NCI-H2029 treated with DMSO at 0.1 percent for 48 hours (cell line): ENCODE measurements around the gene PMM1.
"Not testable (repeated sequence)": the region's sequence is repeated elsewhere in the genome, so short reads cannot be mapped to it uniquely, and the experiment has no call there.

ENCODE experiments used
- DNase-seq: peaks from one replicate; lab custom pipeline; 2025; lab: John Stamatoyannopoulos, UW

PMM1 gene

GRCh38 chr22:41589391-41590241 lies at the start of gene PMM1:
TSS of gene PMM1 (minus strand) at chr22:41589840. CDS start at chr22:41589805, 35 bp downstream.
- peak; percentile 94 for DNase-seq

GRCh38 chr22:41638748-41639147 lies 49.1 kb upstream of the PMM1 start:
- DNase-seq, result no peak

- peak; percentile 48 for DNase-seq
Observed at GRCh38 chr22:41638124-41638523, 48.5 kb upstream of the PMM1 start.

GRCh38 chr22:41637623-41638022 lies 48.0 kb upstream of the PMM1 start:
- DNase-seq, result not testable (repeated sequence)

GRCh38 chr22:41636467-41636866 lies 46.8 kb upstream of the PMM1 start:
- peak; percentile 24 for DNase-seq

- not testable (repeated sequence) for DNase-seq
Observed at GRCh38 chr22:41634610-41635009, 45.0 kb upstream of the PMM1 start.

- not testable (repeated sequence) for DNase-seq
Observed at GRCh38 chr22:41631615-41632014, 42.0 kb upstream of the PMM1 start.

- not testable (repeated sequence) for DNase-seq
Observed at GRCh38 chr22:41631115-41631514, 41.5 kb upstream of the PMM1 start.

- no peak for DNase-seq
Observed at GRCh38 chr22:41625577-41625976, 35.9 kb upstream of the PMM1 start.

- DNase-seq, result no peak
Observed at GRCh38 chr22:41621911-41622179, 32.2 kb upstream of the PMM1 start.

GRCh38 chr22:41621099-41621910 lies 31.7 kb upstream of the PMM1 start, which contains the start of gene XRCC6:
TSS of gene XRCC6 (plus strand) at chr22:41621295. CDS start at chr22:41622005, 710 bp downstream.
- peak; percentile 98 for DNase-seq

- DNase-seq, result no peak
Observed at GRCh38 chr22:41620589-41621098, 31.0 kb upstream of the PMM1 start, which contains the start of gene DESI1. TSS of gene DESI1 (minus strand) at chr22:41621043. CDS start at chr22:41620839, 204 bp downstream.

GRCh38 chr22:41619979-41620588 lies 30.4 kb upstream of the PMM1 start:
- no peak for DNase-seq

- no peak for DNase-seq
Observed at GRCh38 chr22:41613456-41613855, 23.8 kb upstream of the PMM1 start.

GRCh38 chr22:41612603-41613306 lies 23.1 kb upstream of the PMM1 start:
- DNase-seq, result no peak

GRCh38 chr22:41608386-41608785 lies 18.7 kb upstream of the PMM1 start:
- no peak for DNase-seq

GRCh38 chr22:41603873-41604332 lies 14.3 kb upstream of the PMM1 start:
- DNase-seq, result no peak

GRCh38 chr22:41600976-41601375 lies 11.3 kb upstream of the PMM1 start:
- no peak for DNase-seq

GRCh38 chr22:41598891-41599635 lies 9.4 kb upstream of the PMM1 start:
- DNase-seq, result no peak

GRCh38 chr22:41598081-41598480 lies 8.4 kb upstream of the PMM1 start:
- no peak for DNase-seq

GRCh38 chr22:41597635-41597953 lies 8.0 kb upstream of the PMM1 start:
- DNase-seq, result no peak
